Testis (tissue), 3 donors: Measurements from ENCODE around the gene HUS1B. TPM values are rescaled to one million over a fixed set of nuclear protein-coding genes. Genes with fewer than 3 reads are reported as not detected.

Source experiments
- DNase-seq: peaks from one replicate; pipeline ENCODE4 v3.0.0-alpha.2; 2019
- H3K27ac ChIP-seq, 2 donors: fragments of 200-600 bp; sonication (generic); one replicate each; pipeline ENCODE4 v1.5.1; 2019
- H3K27me3 ChIP-seq: fragments of 200-600 bp; sonication (generic); one replicate; pipeline ENCODE4 v1.5.1; 2019
- H3K36me3 ChIP-seq: fragments of 200-600 bp; sonication (generic); one replicate; pipeline ENCODE4 v1.5.1; 2017; ENCODE audit warnings: low read depth; ENCODE audit errors: missing control alignments
- H3K4me1 ChIP-seq: fragments of 200-600 bp; sonication (generic); one replicate; pipeline ENCODE4 v1.5.1; 2019
- H3K4me3 ChIP-seq, 2 donors: fragments of 200-600 bp; sonication (generic); one replicate each; pipeline ENCODE4 v1.5.1; 2017 to 2019
- H3K9me3 ChIP-seq: fragments of 200-600 bp; sonication (generic); one replicate; pipeline ENCODE4 v1.5.1; 2017
- POLR2A ChIP-seq: fragments of 450-650 bp; IDR thresholded peaks from one replicate; pipeline ENCODE4 v1.6.1; 2017; ENCODE audit warnings: antibody characterized with exemption, mild to moderate bottlenecking, moderate library complexity
- WGBS, 2 donors: methylation state at CpG; one replicate each; pipeline ENCODE4 v1.1.5; 2018; 5-methylcytosine and 5-hydroxymethylcytosine counted together
- intact Hi-C: fragments of 100-400 bp; cut with DNase I; formaldehyde crosslinking; loops from one replicate; pipeline ENCODE4 v1.15.1; 2023; ENCODE audit warnings: low total_unique reads
- polyA plus RNA-seq: library from polyadenylated mRNA; stranded (reverse); fragments of 350-450 nt; fragmentation: Illumina TruSeq; extraction: RNeasy Lipid Tissue Mini Kit (QIAGEN cat#74804); gene quantifications from one replicate; pipeline ENCODE4 v1.2.3, GENCODE V29; 2014; ENCODE audit warnings: low read depth, low replicate concordance; ENCODE audit not compliant: insufficient read depth
- total RNA-seq, 2 donors: library from RNA; depleted of rRNA; stranded (reverse); fragments of >200 nt; gene quantifications; one replicate each; pipeline ENCODE4 v1.2.3, GENCODE V29; 2016
- TF ChIP-seq, protein P1 (sequence below), 3 experiments: fragments of 450-650 bp in 2 of 3; fragments of 200-600 bp in 1 of 3; sonication (generic) in 1 of 3; IDR thresholded peaks; one replicate each; pipeline ENCODE4 v1.5.1; 2016 to 2019; ENCODE audit warnings: antibody characterized with exemption in 3 of 3, mild to moderate bottlenecking in 2 of 3, moderate library complexity in 1 of 3

The HUS1B gene
- total and polyA plus RNA-seq, 3 donors from 2014 or later = 1.3 to 13.5 (median 8.9) TPM

DNA sequence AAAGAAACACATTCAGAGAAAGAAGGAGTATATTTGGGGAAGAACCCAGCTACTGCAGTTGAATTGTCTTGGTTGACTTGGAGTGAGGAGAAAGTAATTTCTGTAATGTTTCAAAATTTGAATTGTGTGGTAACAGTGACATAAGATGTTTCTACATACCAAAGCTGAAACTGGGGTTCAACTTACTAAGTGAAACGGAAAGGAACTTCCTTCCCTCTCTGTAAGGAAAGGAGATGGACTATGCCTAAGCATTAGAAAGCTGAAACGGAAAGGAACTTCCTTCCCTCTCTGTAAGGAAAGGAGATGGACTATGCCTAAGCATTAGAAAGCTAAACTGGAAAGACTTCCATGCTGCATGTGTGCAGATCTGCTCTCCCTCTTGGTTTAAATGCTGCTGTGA is 46.0 kb downstream of the HUS1B start:
- 73% methylated on average over 2 of the region's 2 CpGs for WGBS, 2 donors
- TF ChIP-seq, protein P1, sequence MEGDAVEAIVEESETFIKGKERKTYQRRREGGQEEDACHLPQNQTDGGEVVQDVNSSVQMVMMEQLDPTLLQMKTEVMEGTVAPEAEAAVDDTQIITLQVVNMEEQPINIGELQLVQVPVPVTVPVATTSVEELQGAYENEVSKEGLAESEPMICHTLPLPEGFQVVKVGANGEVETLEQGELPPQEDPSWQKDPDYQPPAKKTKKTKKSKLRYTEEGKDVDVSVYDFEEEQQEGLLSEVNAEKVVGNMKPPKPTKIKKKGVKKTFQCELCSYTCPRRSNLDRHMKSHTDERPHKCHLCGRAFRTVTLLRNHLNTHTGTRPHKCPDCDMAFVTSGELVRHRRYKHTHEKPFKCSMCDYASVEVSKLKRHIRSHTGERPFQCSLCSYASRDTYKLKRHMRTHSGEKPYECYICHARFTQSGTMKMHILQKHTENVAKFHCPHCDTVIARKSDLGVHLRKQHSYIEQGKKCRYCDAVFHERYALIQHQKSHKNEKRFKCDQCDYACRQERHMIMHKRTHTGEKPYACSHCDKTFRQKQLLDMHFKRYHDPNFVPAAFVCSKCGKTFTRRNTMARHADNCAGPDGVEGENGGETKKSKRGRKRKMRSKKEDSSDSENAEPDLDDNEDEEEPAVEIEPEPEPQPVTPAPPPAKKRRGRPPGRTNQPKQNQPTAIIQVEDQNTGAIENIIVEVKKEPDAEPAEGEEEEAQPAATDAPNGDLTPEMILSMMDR (IDR thresholded peaks at IDR 0.05) = no peak
- TF ChIP-seq POLR2A = no peak
- intact Hi-C loops = no loop called here
- no peak overlapping the region for H3K4me3 ChIP-seq
- no peak for DNase-seq
- no peaks in the 10 kb centered on the region for H3K36me3 ChIP-seq
- no peaks in the 10 kb centered on the region for H3K27me3 ChIP-seq
- no peaks in the 10 kb centered on the region for H3K9me3 ChIP-seq
- no peaks in the 10 kb centered on the region for H3K4me1 ChIP-seq
- no peak overlapping the region for H3K27ac ChIP-seq

DNA sequence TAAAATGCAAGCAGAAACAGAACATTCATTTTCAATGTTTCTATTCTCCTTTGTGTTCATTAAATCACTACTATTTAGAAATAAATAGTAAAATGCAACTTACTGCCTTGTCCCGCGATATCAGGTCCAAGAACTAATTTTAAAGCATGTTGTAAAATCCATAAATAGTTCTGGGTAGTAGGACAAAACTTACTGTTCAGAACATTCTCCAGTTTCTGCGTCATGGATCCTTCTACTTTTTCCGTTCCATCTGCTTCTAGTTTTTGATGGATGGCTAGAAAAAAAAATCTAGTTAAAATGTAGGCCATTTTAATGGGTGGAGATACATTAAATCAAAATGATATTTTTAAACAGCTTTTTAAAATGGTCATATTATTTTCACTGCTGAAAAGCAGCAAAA is 47.0 kb downstream of the HUS1B start:
- H3K9me3 ChIP-seq = no peaks in the 10 kb centered on the region
- no peak overlapping the region for H3K27ac ChIP-seq
- WGBS, 2 donors = 94 to 97% methylated on average over 4 of the region's 4 CpGs
- no peak overlapping the region for H3K4me3 ChIP-seq
- H3K27me3 ChIP-seq = no peaks in the 10 kb centered on the region
- intact Hi-C loops = no loop called here
- DNase-seq = no peak
- H3K36me3 ChIP-seq = no peaks in the 10 kb centered on the region
- TF ChIP-seq POLR2A = no peak
- H3K4me1 ChIP-seq = no peaks in the 10 kb centered on the region

DNA sequence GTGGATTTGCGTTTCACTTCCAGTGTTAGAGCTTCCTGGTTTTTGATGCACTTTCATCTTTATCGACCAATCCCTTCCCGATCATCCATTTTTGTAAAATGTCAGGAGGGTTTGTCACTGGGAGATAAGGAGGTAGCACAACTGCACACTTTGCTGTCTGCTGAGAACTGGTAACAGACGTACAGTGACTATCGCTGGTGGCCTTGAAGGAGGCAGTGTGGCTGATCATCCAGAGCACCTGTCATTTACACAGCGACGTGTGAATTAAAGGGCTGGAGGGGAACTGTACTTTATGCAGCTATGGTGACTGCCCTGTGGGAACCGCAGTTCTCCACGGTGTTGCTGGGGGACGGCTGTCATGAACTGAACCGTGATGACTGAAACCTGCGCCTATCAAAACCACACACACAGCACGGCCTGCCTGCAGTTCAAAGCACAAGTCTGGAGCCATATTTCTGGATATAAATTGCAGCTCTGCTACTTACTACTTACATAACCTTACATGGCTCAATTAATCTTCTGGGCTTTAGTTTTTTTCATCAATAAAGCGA is 50.0 kb downstream of the HUS1B start:
- intact Hi-C loops = no loop called here
- no peaks in the 10 kb centered on the region for H3K36me3 ChIP-seq
- H3K4me1 ChIP-seq = no peaks in the 10 kb centered on the region
- 94 to 96% methylated on average over 14 of the region's 14 CpGs for WGBS, 2 donors
- H3K4me3 ChIP-seq = no peak overlapping the region
- no peaks in the 10 kb centered on the region for H3K9me3 ChIP-seq
- no peak for DNase-seq
- no peak for TF ChIP-seq POLR2A
- TF ChIP-seq, protein P1 (IDR thresholded peaks at IDR 0.05) = no peak
- no peak overlapping the region for H3K27ac ChIP-seq
- no peaks in the 10 kb centered on the region for H3K27me3 ChIP-seq

Other genes with a start within 250 kb of the HUS1B start
- gene EXOC2, start 36.0 kb upstream of the HUS1B start, total RNA-seq = 10 to 100 TPM; 44.3 to 51.0 TPM
- 32.8 TPM for gene EXOC2, start 36.0 kb upstream of the HUS1B start, polyA plus RNA-seq